ENCODE data around the gene RASSF7.

GRCh38 chr11:573146-573759 lies 12.5 kb downstream of the RASSF7 start:
- no peak for TF ChIP-seq EZH2 (IDR thresholded peaks at IDR 0.05; ENCODE audit: insufficient read depth, low read length)
- TF ChIP-seq CTCF (IDR thresholded peaks at IDR 0.05; ENCODE audit: insufficient read depth, low read depth, low read length): no peak
